GM21367 (cell line): ENCODE results near the gene PRKCE.
"Not testable (repeated sequence)": the region's sequence is repeated elsewhere in the genome, so short reads cannot be mapped to it uniquely, and the experiment has no call there.

Experiments
- ATAC-seq: cut with Tn5 transposase; IDR thresholded peaks from one replicate; pipeline ENCODE4 v1.9.1; 2021; ENCODE audit not compliant: unreplicated experiment

The PRKCE gene

GRCh38 chr2:45883603-45884000 is 232.1 kb downstream of the PRKCE start:
- no peak for ATAC-seq

GRCh38 chr2:45884126-45884525 is 232.7 kb downstream of the PRKCE start:
- no peak for ATAC-seq

- no peak for ATAC-seq
Observed at GRCh38 chr2:45885171-45885621, 233.7 kb downstream of the PRKCE start.

- ATAC-seq: no peak
Observed at GRCh38 chr2:45886171-45886663, 234.7 kb downstream of the PRKCE start.

GRCh38 chr2:45888167-45888566 is 236.7 kb downstream of the PRKCE start:
- ATAC-seq: no peak

GRCh38 chr2:45888641-45889040 is 237.2 kb downstream of the PRKCE start:
- no peak for ATAC-seq

GRCh38 chr2:45889053-45889452 is 237.6 kb downstream of the PRKCE start:
- ATAC-seq: no peak

GRCh38 chr2:45889620-45890370 is 238.3 kb downstream of the PRKCE start:
- peak; percentile 43 for ATAC-seq

GRCh38 chr2:45890371-45890646 is 238.8 kb downstream of the PRKCE start:
- not testable (repeated sequence) for ATAC-seq

GRCh38 chr2:45890819-45891218 is 239.3 kb downstream of the PRKCE start:
- ATAC-seq: no peak

- no peak for ATAC-seq
Observed at GRCh38 chr2:45891719-45892424, 240.4 kb downstream of the PRKCE start.

GRCh38 chr2:45892425-45892745 is 240.9 kb downstream of the PRKCE start:
- ATAC-seq: no peak

- ATAC-seq: no peak
Observed at GRCh38 chr2:45892757-45893156, 241.3 kb downstream of the PRKCE start.

GRCh38 chr2:45894211-45894610 is 242.7 kb downstream of the PRKCE start:
- no peak for ATAC-seq

- ATAC-seq: no peak
Observed at GRCh38 chr2:45895241-45895861, 243.9 kb downstream of the PRKCE start.

- no peak for ATAC-seq
Observed at GRCh38 chr2:45896311-45896710, 244.8 kb downstream of the PRKCE start.

GRCh38 chr2:45897842-45898241 is 246.4 kb downstream of the PRKCE start:
- ATAC-seq: no peak

GRCh38 chr2:45898819-45899218 is 247.3 kb downstream of the PRKCE start:
- no peak for ATAC-seq

- ATAC-seq: no peak
Observed at GRCh38 chr2:45899926-45900325, 248.5 kb downstream of the PRKCE start.

GRCh38 chr2:45901468-45902032 is 250.1 kb downstream of the PRKCE start:
- no peak for ATAC-seq

GRCh38 chr2:45902380-45902779 is 250.9 kb downstream of the PRKCE start:
- ATAC-seq: no peak
